Coronary artery (tissue), 2 donors: ENCODE data around the gene QRFP.

Source experiments
- DNase-seq: peaks from one replicate; pipeline ENCODE4 v3.0.0-alpha.2; 2017; ENCODE audit warnings: low spot score
- H3K27ac ChIP-seq, 2 donors: fragments of 200-600 bp; sonication (generic); one replicate each; pipeline ENCODE4 v1.5.1; 2016 to 2019
- H3K4me3 ChIP-seq: fragments of 200-600 bp; sonication (generic); 2 replicates; pipeline ENCODE4 v1.5.1; 2016; ENCODE audit warnings: mild to moderate bottlenecking, moderate library complexity
- CTCF ChIP-seq: fragments of 200-600 bp; sonication (generic); IDR thresholded peaks from one replicate; pipeline ENCODE4 v1.5.1; 2019; ENCODE audit warnings: antibody characterized with exemption

Gene QRFP

GRCh38 chr9:130927338-130927737 lies 30.7 kb upstream of the QRFP start:
- DNase-seq, result no peak
- no peak overlapping the region for H3K4me3 ChIP-seq
- no peak for TF ChIP-seq CTCF
- no peak overlapping the region for H3K27ac ChIP-seq

GRCh38 chr9:130925050-130925678 lies 28.6 kb upstream of the QRFP start:
- no peak for DNase-seq
- TF ChIP-seq CTCF, result no peak
- Histone ChIP-seq H3K4me3 (no peak overlapping the region), H3K27ac (no peak overlapping the region)

- no peak overlapping the region for H3K4me3 ChIP-seq
- no peak for DNase-seq
- TF ChIP-seq CTCF, result no peak
- no peak overlapping the region for H3K27ac ChIP-seq
These were observed 27.8 kb upstream of the QRFP start for GRCh38 chr9:130924448-130924788.

GRCh38 chr9:130923611-130924447 lies 27.2 kb upstream of the QRFP start:
- Histone ChIP-seq H3K4me3 (no peak overlapping the region), H3K27ac (no peak overlapping the region)
- no peak for TF ChIP-seq CTCF
- no peak for DNase-seq

GRCh38 chr9:130922893-130923610 lies 26.4 kb upstream of the QRFP start:
- DNase-seq, result no peak
- no peak overlapping the region for H3K27ac ChIP-seq
- TF ChIP-seq CTCF, result no peak
- H3K4me3 ChIP-seq, result no peak overlapping the region

- no peak overlapping the region for H3K27ac ChIP-seq
- DNase-seq, result no peak
- H3K4me3 ChIP-seq, result no peak overlapping the region
- no peak for TF ChIP-seq CTCF
These were observed 25.6 kb upstream of the QRFP start for GRCh38 chr9:130921989-130922892.
